ENCODE measurements around the gene ZBTB9. TPM values are rescaled to one million over a fixed set of nuclear protein-coding genes. Genes with fewer than 3 reads are reported as not detected.

Gene ZBTB9
- total RNA-seq, 1 experiment from 2014 or later: 18.1 TPM

DNA sequence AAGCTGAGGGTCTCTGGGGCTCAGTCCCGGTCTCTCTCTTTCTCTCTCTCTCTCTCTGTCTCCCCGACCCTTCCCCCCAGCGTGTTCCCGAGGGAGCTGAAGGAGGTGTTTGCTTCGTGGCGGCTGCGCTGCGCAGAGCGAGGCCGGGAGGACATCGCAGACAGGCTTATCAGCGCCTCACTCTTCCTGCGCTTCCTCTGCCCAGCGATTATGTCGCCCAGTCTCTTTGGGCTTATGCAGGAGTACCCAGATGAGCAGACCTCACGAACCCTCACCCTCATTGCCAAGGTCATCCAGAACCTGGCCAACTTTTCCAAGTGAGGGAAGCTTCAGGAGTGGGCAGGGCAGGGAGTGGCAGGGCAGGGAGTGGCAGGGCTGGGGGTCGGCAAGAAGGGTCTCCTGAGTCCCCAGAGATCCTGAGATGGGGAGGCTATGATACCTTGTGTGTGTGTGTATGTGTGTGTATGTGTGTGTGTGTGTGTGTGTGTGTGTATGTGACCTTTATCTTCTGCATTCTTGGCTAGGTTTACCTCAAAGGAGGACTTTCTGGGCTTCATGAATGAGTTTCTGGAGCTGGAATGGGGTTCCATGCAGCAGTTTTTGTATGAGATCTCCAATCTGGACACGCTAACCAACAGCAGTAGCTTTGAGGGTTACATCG, 13.6 kb upstream of the ZBTB9 start:
- CTCF ChIA-PET: interaction anchor here (0.6 to 0.9 kb wide), 2 partner anchors 12 to 124 kb away, joined by 3 read pairs; no protein-coding TSS in a partner anchor

GRCh38 chr6:33441457-33441856, 12.9 kb upstream of the ZBTB9 start:
- Mint-ChIP-seq H3K27me3 (ENCODE audit: unreplicated experiment) (no peaks in the 10 kb centered on the region), H3K4me3 (ENCODE audit: low read depth, unreplicated experiment) (no peak overlapping the region), H3K4me1 (ENCODE audit: low read depth, unreplicated experiment) (no peaks in the 10 kb centered on the region), H3K36me3 (ENCODE audit: insufficient read depth, unreplicated experiment) (no peaks in the 10 kb centered on the region), H3K27ac (ENCODE audit: unreplicated experiment) (no peak overlapping the region), H3K9me3 (ENCODE audit: low read depth, unreplicated experiment) (no peaks in the 10 kb centered on the region)
- no TSS peak for BruUV-seq (replicated peaks)
- no peak for DNase-seq
- CTCF ChIA-PET: interaction anchor here (0.9 kb wide), 1 partner anchor 13 kb away, joined by 3 read pairs; no protein-coding TSS in a partner anchor
- TF ChIP-seq, protein P1, sequence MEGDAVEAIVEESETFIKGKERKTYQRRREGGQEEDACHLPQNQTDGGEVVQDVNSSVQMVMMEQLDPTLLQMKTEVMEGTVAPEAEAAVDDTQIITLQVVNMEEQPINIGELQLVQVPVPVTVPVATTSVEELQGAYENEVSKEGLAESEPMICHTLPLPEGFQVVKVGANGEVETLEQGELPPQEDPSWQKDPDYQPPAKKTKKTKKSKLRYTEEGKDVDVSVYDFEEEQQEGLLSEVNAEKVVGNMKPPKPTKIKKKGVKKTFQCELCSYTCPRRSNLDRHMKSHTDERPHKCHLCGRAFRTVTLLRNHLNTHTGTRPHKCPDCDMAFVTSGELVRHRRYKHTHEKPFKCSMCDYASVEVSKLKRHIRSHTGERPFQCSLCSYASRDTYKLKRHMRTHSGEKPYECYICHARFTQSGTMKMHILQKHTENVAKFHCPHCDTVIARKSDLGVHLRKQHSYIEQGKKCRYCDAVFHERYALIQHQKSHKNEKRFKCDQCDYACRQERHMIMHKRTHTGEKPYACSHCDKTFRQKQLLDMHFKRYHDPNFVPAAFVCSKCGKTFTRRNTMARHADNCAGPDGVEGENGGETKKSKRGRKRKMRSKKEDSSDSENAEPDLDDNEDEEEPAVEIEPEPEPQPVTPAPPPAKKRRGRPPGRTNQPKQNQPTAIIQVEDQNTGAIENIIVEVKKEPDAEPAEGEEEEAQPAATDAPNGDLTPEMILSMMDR (IDR thresholded peaks at IDR 0.05; ENCODE audit: unreplicated experiment): no peak
- intact Hi-C loops (cut with micrococcal nuclease; ENCODE audit: unreplicated experiment): no loop called here

More for the DNA sequence above, 13.6 kb upstream of the ZBTB9 start:
- Mint-ChIP-seq H3K27me3 (ENCODE audit: unreplicated experiment) (no peaks in the 10 kb centered on the region), H3K4me1 (ENCODE audit: low read depth, unreplicated experiment) (no peaks in the 10 kb centered on the region), H3K36me3 (ENCODE audit: insufficient read depth, unreplicated experiment) (peaks cover 4% of the 10 kb centered on the region), H3K4me3 (ENCODE audit: low read depth, unreplicated experiment) (no peak overlapping the region), H3K9me3 (ENCODE audit: low read depth, unreplicated experiment) (no peaks in the 10 kb centered on the region), H3K27ac (ENCODE audit: unreplicated experiment) (no peak overlapping the region)
- no peak for DNase-seq
- intact Hi-C loops (cut with micrococcal nuclease; ENCODE audit: unreplicated experiment): no loop called here
- no TSS peak for BruUV-seq (replicated peaks)
- TF ChIP-seq, protein P1 (IDR thresholded peaks at IDR 0.05; ENCODE audit: unreplicated experiment): no peak

DNA sequence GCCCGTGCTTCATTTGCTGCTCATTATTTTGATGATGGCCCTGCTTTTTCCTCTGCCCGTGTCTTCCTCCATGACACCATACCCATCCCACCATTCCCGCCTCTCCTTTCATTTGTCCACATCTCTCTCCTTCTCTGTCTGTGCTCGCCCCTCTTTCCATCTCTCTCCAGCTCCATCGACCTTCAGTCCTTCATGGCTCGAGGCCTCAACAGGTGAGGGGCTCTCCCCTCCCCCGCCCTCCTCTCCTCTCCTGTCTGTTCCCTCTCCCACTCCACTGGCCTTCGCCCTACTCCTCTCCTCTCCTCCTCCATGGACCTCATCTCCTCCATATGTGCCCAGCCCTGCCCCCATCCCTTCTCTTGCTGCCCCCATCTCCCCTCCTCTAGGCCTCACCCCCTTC, 12.1 kb upstream of the ZBTB9 start:
- Mint-ChIP-seq H3K36me3 (ENCODE audit: insufficient read depth, unreplicated experiment) (no peaks in the 10 kb centered on the region), H3K27me3 (ENCODE audit: unreplicated experiment) (no peaks in the 10 kb centered on the region)

GRCh38 chr6:33443025-33443424, 11.4 kb upstream of the ZBTB9 start:
- intact Hi-C loops (cut with micrococcal nuclease; ENCODE audit: unreplicated experiment): no loop called here
- BruUV-seq (replicated peaks): no TSS peak
- CTCF ChIA-PET: no interaction called here

More for the DNA sequence above, 12.1 kb upstream of the ZBTB9 start:
- Mint-ChIP-seq H3K4me3 (ENCODE audit: low read depth, unreplicated experiment) (no peak overlapping the region), H3K27ac (ENCODE audit: unreplicated experiment) (no peak overlapping the region), H3K4me1 (ENCODE audit: low read depth, unreplicated experiment) (no peaks in the 10 kb centered on the region), H3K9me3 (ENCODE audit: low read depth, unreplicated experiment) (no peaks in the 10 kb centered on the region)
- DNase-seq: no peak
- TF ChIP-seq, protein P1 (IDR thresholded peaks at IDR 0.05; ENCODE audit: unreplicated experiment): no peak
- no TSS peak for BruUV-seq (replicated peaks)
- intact Hi-C loops (cut with micrococcal nuclease; ENCODE audit: unreplicated experiment): no loop called here
- CTCF ChIA-PET: interaction anchor here (0.5 kb wide), 1 partner anchor 124 kb away, joined by 3 read pairs; no protein-coding TSS in a partner anchor

More at GRCh38 chr6:33443025-33443424, 11.4 kb upstream of the ZBTB9 start:
- Mint-ChIP-seq H3K27me3 (ENCODE audit: unreplicated experiment) (no peaks in the 10 kb centered on the region), H3K27ac (ENCODE audit: unreplicated experiment) (no peak overlapping the region), H3K9me3 (ENCODE audit: low read depth, unreplicated experiment) (no peaks in the 10 kb centered on the region), H3K4me3 (ENCODE audit: low read depth, unreplicated experiment) (no peak overlapping the region), H3K36me3 (ENCODE audit: insufficient read depth, unreplicated experiment) (no peaks in the 10 kb centered on the region), H3K4me1 (ENCODE audit: low read depth, unreplicated experiment) (no peaks in the 10 kb centered on the region)
- TF ChIP-seq, protein P1 (IDR thresholded peaks at IDR 0.05; ENCODE audit: unreplicated experiment): no peak
- no peak for DNase-seq

Data from Calu3 (cell line).